Measurements from ENCODE around the gene PPM1H.

PPM1H gene

DNA sequence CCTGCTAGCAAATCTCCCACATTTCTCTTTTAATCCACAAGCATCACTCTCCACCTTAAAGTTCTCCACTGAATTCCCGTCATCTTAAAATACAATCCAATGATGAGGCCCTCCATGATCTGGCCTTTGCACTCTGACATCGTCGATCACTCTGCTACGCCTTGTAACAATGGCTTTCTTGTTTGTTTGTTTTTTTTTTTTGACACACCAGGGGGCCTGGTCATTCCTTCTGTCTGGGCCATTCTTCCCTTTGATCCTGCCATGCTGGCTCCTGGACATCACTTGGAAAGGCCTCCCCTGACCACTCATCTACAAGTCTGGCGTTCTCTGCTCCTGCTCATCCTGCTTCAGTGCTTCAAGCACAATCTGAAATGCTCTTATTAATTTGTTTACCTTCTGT, 233.5 kb downstream of the PPM1H start:
- no peak for DNase-seq

- DNase-seq, result no peak
Observed at GRCh38 chr12:62700091-62700880, 234.7 kb downstream of the PPM1H start.

DNA sequence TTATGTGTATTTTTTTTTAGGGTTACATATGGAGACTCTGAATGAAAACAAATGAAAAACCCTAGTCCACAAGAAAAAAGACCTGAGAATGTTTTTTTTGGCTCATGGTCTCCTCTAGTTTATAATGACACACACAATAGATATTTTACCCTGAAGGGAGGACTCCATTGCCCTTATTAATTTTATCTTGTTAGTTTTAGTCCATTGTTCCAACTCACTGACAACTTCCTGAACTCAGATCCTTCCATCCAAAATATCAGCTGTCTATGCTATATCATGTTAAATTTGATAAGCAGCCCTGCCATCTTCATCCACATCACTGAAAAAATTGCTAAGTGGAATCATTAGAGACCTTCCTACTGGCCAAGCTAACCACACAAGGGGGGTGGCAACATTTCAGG, 236.2 kb downstream of the PPM1H start:
- DNase-seq, result no peak

DNA sequence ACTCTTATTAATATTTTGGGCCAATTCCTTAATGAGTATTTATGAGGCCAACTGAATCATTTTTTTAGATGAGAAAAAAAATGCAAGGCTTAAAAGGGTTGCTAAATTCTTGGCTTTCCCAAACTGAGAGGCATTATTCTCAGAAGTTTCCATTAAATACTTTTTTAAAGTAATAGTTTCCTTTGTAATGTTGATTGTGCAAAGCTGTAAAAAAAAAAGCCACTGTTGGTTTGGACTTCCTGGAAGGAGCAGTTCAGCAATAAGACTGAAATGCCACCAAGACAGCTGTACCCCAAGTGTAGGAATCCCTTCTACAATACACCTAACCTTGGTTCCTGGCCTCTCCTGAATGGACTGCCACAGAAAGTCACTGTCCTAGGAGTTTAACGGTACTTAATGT, 237.1 kb downstream of the PPM1H start:
- no peak for DNase-seq

GRCh38 chr12:62695696-62696095, 239.3 kb downstream of the PPM1H start:
- DNase-seq, result no peak

DNA sequence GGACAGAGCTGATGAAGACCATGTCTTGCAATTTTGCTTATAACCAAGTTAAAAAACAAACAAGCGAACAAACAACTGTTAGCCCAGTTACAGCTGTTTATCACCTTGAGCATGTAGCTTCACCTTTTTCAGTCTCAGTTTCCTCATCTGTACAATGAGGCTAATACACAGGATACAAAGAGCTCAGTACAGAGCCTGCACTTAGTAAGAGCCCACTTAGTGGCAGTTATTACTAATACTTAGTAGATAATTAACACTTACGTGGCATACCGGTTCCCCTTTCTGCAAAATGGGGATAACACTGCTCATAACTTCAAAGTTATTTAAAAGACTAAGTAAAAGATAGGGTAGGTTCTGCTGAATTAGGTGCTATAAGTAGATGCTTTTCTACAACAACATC, 240.3 kb downstream of the PPM1H start:
- DNase-seq, result no peak

- DNase-seq, result no peak
Observed at GRCh38 chr12:62694116-62694515, 240.8 kb downstream of the PPM1H start.

GRCh38 chr12:62693376-62694050, 241.4 kb downstream of the PPM1H start:
- no peak for DNase-seq

- no peak for DNase-seq
Observed at GRCh38 chr12:62692884-62693283, 242.1 kb downstream of the PPM1H start.

- no peak for DNase-seq
Observed at GRCh38 chr12:62691309-62691708, 243.6 kb downstream of the PPM1H start.

DNA sequence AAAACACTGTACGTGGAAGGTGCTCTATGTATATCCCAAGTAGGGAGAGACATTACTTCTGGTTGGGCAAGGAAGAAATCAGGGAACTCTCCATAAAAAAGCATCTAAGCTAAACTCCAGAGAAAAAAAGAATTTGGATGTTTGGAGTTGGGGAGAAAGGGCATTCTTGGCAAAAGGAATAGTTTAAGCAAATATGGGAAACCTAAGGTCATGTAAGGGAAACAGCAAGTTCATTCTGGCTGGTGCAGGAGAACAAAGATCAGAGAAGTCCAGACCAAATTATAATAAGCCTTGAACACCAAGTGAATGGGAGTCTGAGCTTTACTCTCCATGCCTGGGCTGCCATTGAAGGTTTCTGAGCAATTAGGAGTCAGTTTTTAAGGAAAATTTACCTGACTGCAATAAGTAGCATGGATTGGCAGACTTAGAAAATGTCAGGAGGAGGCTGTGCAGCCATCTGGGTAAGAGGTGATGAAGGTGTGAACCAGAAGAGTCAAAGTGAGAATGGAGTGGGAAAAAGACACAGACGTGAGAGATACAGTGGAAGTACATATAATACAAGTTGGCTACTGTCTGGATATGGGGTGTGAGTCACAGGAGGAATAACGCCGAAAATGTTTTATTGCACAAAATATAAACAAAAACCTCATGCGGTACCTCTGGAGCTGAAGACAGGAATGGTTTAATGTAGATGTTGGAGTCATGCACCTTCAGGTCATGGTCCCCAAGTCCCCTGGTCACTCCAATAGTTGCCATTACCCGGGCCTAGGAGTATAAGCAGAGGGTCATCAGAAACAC, 245.7 kb downstream of the PPM1H start:
- no peak for DNase-seq

- no peak for DNase-seq
Observed at GRCh38 chr12:62686938-62687337, 248.0 kb downstream of the PPM1H start.

GRCh38 chr12:62684570-62685295, 250.2 kb downstream of the PPM1H start:
- no peak for DNase-seq

GRCh38 chr12:62683776-62684569, 251.0 kb downstream of the PPM1H start:
- DNase-seq, result no peak

GRCh38 chr12:62681306-62681705, 253.6 kb downstream of the PPM1H start:
- no peak for DNase-seq

DNA sequence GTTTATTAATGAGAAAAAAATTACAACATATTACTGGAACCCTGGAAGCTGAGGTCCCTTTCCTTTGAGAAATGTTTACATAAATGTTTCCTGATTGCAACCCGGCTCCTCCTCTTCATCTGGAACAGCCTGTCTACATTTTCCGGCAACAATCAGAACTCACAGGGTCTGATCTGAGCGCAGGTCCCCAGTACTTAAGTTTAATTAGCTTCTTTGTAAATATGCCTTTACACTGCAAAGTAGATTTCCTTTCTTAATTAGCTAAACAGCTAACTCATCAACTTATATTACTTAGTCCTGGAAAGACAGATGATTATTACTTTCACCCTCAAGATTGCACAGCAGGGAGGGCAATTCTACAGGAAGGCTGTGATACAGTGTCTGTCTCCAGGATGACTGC, 255.3 kb downstream of the PPM1H start:
- DNase-seq, result no peak

DNA sequence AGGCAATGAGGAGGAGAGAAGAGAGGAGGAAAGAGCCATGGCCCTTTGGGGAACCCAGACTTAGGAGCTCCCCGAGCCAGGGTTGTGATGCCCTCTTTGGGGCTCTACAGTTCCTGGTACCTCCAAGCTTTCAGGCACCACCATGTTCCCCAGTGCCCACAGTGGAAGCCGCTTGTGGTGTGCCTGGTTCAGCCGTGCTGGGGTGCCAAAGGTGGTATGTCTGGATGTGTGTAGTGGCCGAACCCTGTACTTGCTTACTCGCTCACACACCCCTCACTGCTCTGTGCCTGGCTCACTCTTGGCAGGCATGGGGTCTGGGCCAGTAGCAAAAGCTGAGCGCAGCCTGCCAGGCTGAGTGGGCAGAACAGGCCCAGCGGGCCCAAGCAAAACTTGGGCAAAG, 257.6 kb downstream of the PPM1H start:
- no peak for DNase-seq

DNA sequence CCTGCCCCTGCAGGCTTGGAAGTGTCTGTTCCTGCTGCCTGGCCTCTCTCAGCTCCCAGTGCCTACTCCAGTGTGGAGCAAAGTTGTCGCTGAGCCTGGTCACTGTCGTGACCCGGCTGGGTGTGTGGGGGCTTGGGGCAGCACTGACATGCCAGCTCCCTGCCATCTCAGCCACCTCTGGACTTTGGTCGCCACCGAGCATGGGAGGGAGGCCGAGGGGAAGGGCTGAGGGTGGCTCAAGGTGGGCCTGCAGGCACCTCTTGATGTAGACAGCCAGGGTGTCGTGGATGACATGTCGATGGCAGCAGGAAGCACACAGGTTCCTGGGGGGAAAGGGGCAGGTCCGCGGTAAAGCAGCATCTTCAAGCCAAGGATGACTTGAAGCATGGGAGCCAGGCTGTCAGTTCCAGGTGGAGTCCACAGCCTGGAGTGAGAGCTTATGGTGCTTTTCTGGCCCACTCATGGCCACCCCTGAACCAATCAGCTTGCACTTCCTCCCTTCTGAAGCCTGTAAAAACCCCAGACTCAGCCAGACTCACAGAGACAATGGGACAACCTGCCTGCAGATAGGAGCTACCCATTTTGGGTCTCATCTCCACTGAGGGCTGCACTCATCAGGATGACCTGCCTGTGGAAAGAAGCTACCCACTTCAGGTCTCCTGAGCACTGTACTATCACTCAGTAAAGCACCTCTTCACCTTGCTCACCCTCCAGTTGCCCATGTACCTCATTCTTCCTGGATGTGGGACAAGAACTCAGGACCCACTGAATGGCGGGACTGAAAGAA, 258.2 kb downstream of the PPM1H start:
- DNase-seq, result no peak

DNA sequence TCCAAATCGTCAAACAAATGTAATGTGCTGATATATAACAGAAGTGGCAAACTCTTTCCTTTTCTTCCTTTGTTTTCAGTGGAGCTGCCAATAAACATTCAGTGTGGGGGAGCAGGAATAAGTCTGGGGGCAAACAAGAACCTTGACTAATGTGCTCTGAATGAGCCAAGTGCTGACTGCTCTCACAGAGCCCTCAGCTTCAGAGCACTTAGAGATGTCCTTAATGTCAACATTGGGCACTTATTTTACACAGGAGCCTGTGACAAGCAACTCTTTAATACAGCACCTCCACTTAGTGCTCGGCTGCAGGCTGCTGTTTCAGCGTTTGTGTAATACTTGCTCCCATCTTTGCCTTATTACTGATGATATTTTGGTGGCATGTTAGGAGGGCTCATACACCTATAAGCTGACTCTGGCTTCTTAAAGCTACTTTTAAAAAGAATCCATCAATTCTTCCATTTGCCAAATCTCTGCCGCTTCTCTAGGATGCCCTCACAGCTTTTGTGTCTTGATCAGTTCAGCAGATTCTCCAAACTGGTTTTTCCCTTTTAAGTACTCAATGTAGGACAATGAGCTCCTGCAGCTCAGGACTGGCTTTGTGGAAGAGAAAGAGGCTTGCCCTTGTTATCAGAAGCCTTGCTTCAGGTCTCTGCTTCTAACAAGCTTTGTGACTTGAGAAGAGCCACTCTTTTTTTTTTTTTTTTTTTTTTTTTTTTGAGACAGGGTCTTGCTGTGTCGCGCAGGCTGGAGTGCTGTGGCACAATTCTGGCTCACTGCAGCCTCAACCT, 261.7 kb downstream of the PPM1H start:
- no peak for DNase-seq

- DNase-seq, result no peak
Observed at GRCh38 chr12:62670986-62671720, 263.8 kb downstream of the PPM1H start.
